ENCODE measurements around the gene ZFP69B.
A peak's percentile ranks its signal among the peaks of the same experiment; 100 is the strongest.

ZFP69B gene

GRCh38 chr1:40438391-40439015 lies 11.8 kb upstream of the ZFP69B start:
- DNase-seq: peak; percentile 8
- Mint-ChIP-seq H3K4me3 (no peak overlapping the region), H3K36me3 (ENCODE audit: low read depth) (no peaks in the 10 kb centered on the region), H3K4me1 (no peaks in the 10 kb centered on the region), H3K27ac (no peak overlapping the region), H3K9me3 (peaks cover 3% of the 10 kb centered on the region), H3K27me3 (ENCODE audit: low read depth, poor library complexity) (no peaks in the 10 kb centered on the region)
- peak; percentile 55 for TF ChIP-seq CTCF (IDR thresholded peaks at IDR 0.05)

DNA sequence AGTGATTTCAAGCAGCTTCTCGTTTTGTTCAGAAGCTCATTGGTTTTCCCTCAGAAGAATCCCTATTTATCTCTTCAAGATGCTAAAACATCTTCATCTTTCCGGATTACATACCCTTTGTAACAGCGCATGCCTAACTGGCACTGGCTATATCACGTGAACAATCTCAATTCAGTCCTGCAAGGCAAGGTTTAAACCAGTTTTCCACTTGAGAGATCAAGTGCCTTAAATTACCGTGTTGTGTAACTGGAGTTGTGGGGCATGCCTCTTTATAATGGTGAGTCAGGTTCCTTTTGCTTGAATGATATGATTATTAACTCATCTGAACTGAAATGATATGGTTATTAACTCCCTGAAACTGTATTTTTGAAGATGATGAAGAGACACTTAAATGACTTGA lies 11.0 kb upstream of the ZFP69B start:
- Mint-ChIP-seq H3K27ac (no peak overlapping the region), H3K4me3 (no peak overlapping the region), H3K9me3 (peaks cover 3% of the 10 kb centered on the region), H3K4me1 (no peaks in the 10 kb centered on the region), H3K36me3 (ENCODE audit: low read depth) (peaks cover 4% of the 10 kb centered on the region), H3K27me3 (ENCODE audit: low read depth, poor library complexity) (no peaks in the 10 kb centered on the region)
- TF ChIP-seq CTCF (IDR thresholded peaks at IDR 0.05): no peak
- DNase-seq: no peak

DNA sequence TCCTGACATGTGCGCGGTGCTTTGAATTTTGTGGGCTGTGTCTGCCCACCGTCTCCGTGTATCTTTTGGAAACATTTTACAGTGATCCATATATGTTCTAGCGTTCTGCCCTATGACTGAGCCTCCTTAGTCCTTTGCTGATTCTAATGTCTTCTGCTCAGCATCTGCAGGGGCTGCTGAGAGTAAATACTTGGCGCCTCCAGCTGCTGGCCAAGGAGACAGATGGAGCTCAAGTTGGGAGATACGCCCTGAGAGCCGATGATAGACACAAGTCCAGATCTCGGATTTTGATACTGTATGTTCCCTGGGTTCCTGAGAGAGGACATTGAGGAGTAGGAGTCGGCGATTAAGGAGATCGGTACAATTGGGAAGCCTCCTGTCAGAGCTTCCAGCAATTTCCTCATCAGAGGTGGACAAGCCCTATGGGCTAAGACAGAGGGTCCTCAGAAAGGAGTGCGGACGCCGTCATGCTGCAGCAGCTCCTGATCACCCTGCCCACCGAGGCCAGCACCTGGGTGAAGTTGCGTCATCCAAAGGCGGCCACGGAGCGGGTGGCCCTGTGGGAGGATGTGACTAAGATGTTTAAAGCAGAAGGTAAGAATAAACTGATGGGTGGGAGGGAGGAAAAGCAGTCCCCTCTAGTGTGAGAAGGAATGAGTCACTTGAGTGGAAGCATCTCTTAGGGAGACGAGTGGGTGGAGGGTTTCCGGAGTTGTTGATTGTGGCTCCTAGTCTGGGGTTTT lies 390 bp downstream of the ZFP69B start:
- Mint-ChIP-seq H3K9me3 (peaks cover 89% of the 10 kb centered on the region), H3K4me1 (peaks cover 21% of the 10 kb centered on the region), H3K27ac (peak overlapping the region; percentile 90), H3K36me3 (ENCODE audit: low read depth) (peaks cover 65% of the 10 kb centered on the region), H3K27me3 (ENCODE audit: low read depth, poor library complexity) (peaks cover 7% of the 10 kb centered on the region), H3K4me3 (peak overlapping the region; percentile 94)
- peak; percentile 4 for DNase-seq
- TF ChIP-seq CTCF (IDR thresholded peaks at IDR 0.05): no peak

DNA sequence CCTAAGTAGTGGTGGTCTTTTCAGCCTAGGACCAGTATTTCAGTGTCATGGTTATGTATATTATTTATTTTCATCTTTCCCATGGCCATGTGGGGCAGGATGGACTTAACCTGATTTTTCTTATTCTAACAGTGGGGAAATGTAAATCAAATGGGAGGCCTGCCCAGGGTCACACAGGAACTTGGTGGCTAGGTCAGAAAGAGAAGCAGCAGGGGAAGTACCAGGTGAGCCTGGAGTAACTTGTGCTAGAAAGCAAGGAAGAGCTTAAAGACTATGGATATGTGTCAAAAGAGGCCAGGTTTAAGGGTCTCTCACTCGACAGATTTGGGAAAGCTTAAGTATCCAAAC lies 936 bp downstream of the ZFP69B start:
- Mint-ChIP-seq H3K27ac (no peak overlapping the region), H3K9me3 (peaks cover 90% of the 10 kb centered on the region), H3K4me1 (peaks cover 21% of the 10 kb centered on the region), H3K4me3 (peak overlapping the region; percentile 94), H3K27me3 (ENCODE audit: low read depth, poor library complexity) (peaks cover 7% of the 10 kb centered on the region), H3K36me3 (ENCODE audit: low read depth) (peaks cover 65% of the 10 kb centered on the region)
- no peak for DNase-seq
- TF ChIP-seq CTCF (IDR thresholded peaks at IDR 0.05): no peak

DNA sequence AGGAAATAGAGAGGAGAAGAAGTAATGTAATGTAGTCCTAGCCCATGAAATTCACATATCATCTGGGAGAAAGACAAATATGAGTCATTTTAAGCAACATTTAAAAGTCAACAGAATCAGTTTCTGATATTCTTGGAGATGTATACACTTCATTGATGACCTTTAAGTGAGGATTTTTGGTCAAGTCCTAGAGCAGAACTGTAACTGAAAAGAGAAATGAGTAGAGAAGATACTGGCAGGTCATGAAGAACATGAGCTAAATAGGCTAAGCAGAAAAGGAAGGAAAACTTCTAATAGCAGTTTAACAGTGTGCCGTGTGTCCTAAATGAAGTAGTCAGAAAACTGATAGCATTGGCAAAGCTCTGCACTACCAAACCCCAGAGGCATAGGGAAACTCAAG lies 4.6 kb downstream of the ZFP69B start:
- Mint-ChIP-seq H3K4me3 (no peak overlapping the region), H3K36me3 (ENCODE audit: low read depth) (peaks cover 96% of the 10 kb centered on the region), H3K9me3 (peaks cover 96% of the 10 kb centered on the region), H3K27ac (no peak overlapping the region), H3K4me1 (peaks cover 13% of the 10 kb centered on the region), H3K27me3 (ENCODE audit: low read depth, poor library complexity) (peaks cover 4% of the 10 kb centered on the region)
- no peak for DNase-seq
- no peak for TF ChIP-seq CTCF (IDR thresholded peaks at IDR 0.05)
